Trophoblast cell (in vitro differentiated cells and primary cell): Measurements from ENCODE around the gene BRIX1.
A peak's percentile ranks its signal among the peaks of the same experiment; 100 is the strongest.

Source experiments
- DNase-seq, 2 donors: peaks; one replicate each; pipeline ENCODE4 v3.0.0-alpha.2; 2016
- H2AFZ ChIP-seq: 2 replicates; pipeline ENCODE4 v1.6.1; 2013; ENCODE audit warnings: low read length, moderate library complexity, mild to moderate bottlenecking; ENCODE audit not compliant: insufficient read depth, poor library complexity
- H2AK5ac ChIP-seq: 2 replicates; pipeline ENCODE4 v1.6.1; 2013; ENCODE audit warnings: mild to moderate bottlenecking, low read length
- H2BK120ac ChIP-seq: 2 replicates; pipeline ENCODE4 v1.6.1; 2013; ENCODE audit warnings: low read length, mild to moderate bottlenecking, moderate library complexity; ENCODE audit not compliant: insufficient read depth, poor library complexity
- H2BK12ac ChIP-seq: 2 replicates; pipeline ENCODE4 v1.6.1; 2013; ENCODE audit warnings: mild to moderate bottlenecking, low read length, moderate library complexity
- H2BK5ac ChIP-seq: 2 replicates; pipeline ENCODE4 v1.6.1; 2013; ENCODE audit warnings: low read length, low read depth, moderate library complexity, mild to moderate bottlenecking; ENCODE audit not compliant: poor library complexity
- H3K14ac ChIP-seq: 2 replicates; pipeline ENCODE4 v1.6.1; 2013; ENCODE audit warnings: mild to moderate bottlenecking, low read length
- H3K18ac ChIP-seq: 2 replicates; pipeline ENCODE4 v1.6.1; 2013; ENCODE audit warnings: mild to moderate bottlenecking, low read length
- H3K23ac ChIP-seq: 2 replicates; pipeline ENCODE4 v1.6.1; 2013; ENCODE audit warnings: low read length
- H3K27ac ChIP-seq: 2 replicates; pipeline ENCODE4 v1.5.1; 2013; ENCODE audit warnings: low read depth, mild to moderate bottlenecking, inconsistent platforms, low read length, moderate library complexity
- H3K27me3 ChIP-seq: 2 replicates; pipeline ENCODE4 v1.6.1; 2013; ENCODE audit warnings: inconsistent platforms, mild to moderate bottlenecking, low read length, moderate library complexity; ENCODE audit not compliant: insufficient read depth
- H3K36me3 ChIP-seq, 2 experiments: 1 replicate in 1 of 2; 2 replicates in 1 of 2; pipeline ENCODE4 v1.6.1; 2013; ENCODE audit warnings: low read length in 2 of 2, mild to moderate bottlenecking in 2 of 2, moderate library complexity in 1 of 2; ENCODE audit not compliant: insufficient read depth in 2 of 2, control insufficient read depth in 1 of 2
- H3K4ac ChIP-seq: 2 replicates; pipeline ENCODE4 v1.6.1; 2013; ENCODE audit warnings: low read depth, mild to moderate bottlenecking, low read length, moderate library complexity
- H3K4me1 ChIP-seq, 2 experiments: 1 replicate in 1 of 2; 2 replicates in 1 of 2; pipeline ENCODE4 v1.6.1; 2013; ENCODE audit warnings: low read length in 2 of 2, mild to moderate bottlenecking in 2 of 2, moderate library complexity in 1 of 2; ENCODE audit not compliant: insufficient read depth in 2 of 2, control insufficient read depth in 1 of 2
- H3K4me2 ChIP-seq: 2 replicates; pipeline ENCODE4 v1.6.1; 2013; ENCODE audit warnings: inconsistent platforms, mild to moderate bottlenecking, low read length, moderate library complexity
- H3K4me3 ChIP-seq: 2 replicates; pipeline ENCODE4 v1.5.1; 2013; ENCODE audit warnings: mild to moderate bottlenecking, low read depth, low read length, inconsistent platforms
- H3K79me1 ChIP-seq: one replicate; pipeline ENCODE4 v1.6.1; 2013; ENCODE audit warnings: low read length
- H3K79me2 ChIP-seq: 2 replicates; pipeline ENCODE4 v1.6.1; 2013; ENCODE audit warnings: low read length, mild to moderate bottlenecking; ENCODE audit not compliant: control insufficient read depth, insufficient read depth, poor library complexity
- H3K9ac ChIP-seq: 2 replicates; pipeline ENCODE4 v1.6.1; 2013; ENCODE audit warnings: mild to moderate bottlenecking, low read length
- H3K9me3 ChIP-seq: 2 replicates; pipeline ENCODE4 v1.6.1; 2013; ENCODE audit warnings: low read depth, mild to moderate bottlenecking, control low read depth, inconsistent platforms, low read length; ENCODE audit not compliant: insufficient read depth
- H4K12ac ChIP-seq: 2 replicates; pipeline ENCODE4 v1.6.1; 2013; ENCODE audit warnings: low read depth, mild to moderate bottlenecking, low read length, moderate library complexity
- H4K8ac ChIP-seq: 2 replicates; pipeline ENCODE4 v1.6.1; 2013; ENCODE audit warnings: low read depth, mild to moderate bottlenecking, low read length, moderate library complexity
- H4K91ac ChIP-seq: one replicate; pipeline ENCODE4 v1.6.1; 2013; ENCODE audit warnings: low read depth, mild to moderate bottlenecking, low read length, moderate library complexity
- WGBS: extraction: QIAGEN DNeasy Blood & Tissue Kit; methylation state at CpG from one replicate; pipeline ENCODE4 v1.1.7; 2013; ENCODE audit warnings: missing lambda C conversion rate; ENCODE audit not compliant: insufficient read length, insufficient coverage; ENCODE audit errors: extremely low coverage; 5-methylcytosine and 5-hydroxymethylcytosine counted together

The BRIX1 gene

GRCh38 chr5:34929134-34929719, 13.7 kb downstream of the BRIX1 start, which contains the start of gene DNAJC21:
TSS of gene DNAJC21 (plus strand) at chr5:34929559. CDS start at chr5:34929820, 261 bp downstream.
- peak within 1 kb of the TSS; percentile 96 for H2BK120ac ChIP-seq
- no peaks in the 10 kb centered on the region for H3K9me3 ChIP-seq
- peak within 1 kb of the TSS; percentile 83 for H2BK12ac ChIP-seq
- peak within 1 kb of the TSS; percentile 92 for H3K4ac ChIP-seq
- peak within 1 kb of the TSS; percentile 92 for H4K91ac ChIP-seq
- H4K12ac ChIP-seq, result peak within 1 kb of the TSS; percentile 97
- H4K8ac ChIP-seq, result peak within 1 kb of the TSS; percentile 98
- H3K4me1 ChIP-seq, result peaks cover 3 to 5% of the 10 kb centered on the region in 2 experiments
- peak within 1 kb of the TSS; percentile 98 for H3K14ac ChIP-seq
- peak within 1 kb of the TSS; percentile 99 for H3K18ac ChIP-seq
- H3K27me3 ChIP-seq, result no peaks in the 10 kb centered on the region
- peak within 1 kb of the TSS; percentile 90 for H2AK5ac ChIP-seq
- peaks cover 10% of the 10 kb centered on the region for H3K79me2 ChIP-seq
- peak within 1 kb of the TSS; percentile 66 for H3K9ac ChIP-seq
- no peak within 1 kb of the TSS for H3K23ac ChIP-seq
- H3K4me3 ChIP-seq, result peak within 1 kb of the TSS; percentile 84
- WGBS, result no CpG with 5 or more reads among the region's 63 CpGs
- peaks cover 3 to 16% of the 10 kb centered on the region in 2 experiments for H3K36me3 ChIP-seq
- peaks cover 5% of the 10 kb centered on the region for H3K79me1 ChIP-seq
- peak; percentile 98 for DNase-seq
- peak within 1 kb of the TSS; percentile 80 for H3K4me2 ChIP-seq
- peak within 1 kb of the TSS; percentile 98 for H2BK5ac ChIP-seq
- peak within 1 kb of the TSS; percentile 95 for H2AFZ ChIP-seq
- H3K27ac ChIP-seq, result peak within 1 kb of the TSS; percentile 99

GRCh38 chr5:34929720-34930461, 14.4 kb downstream of the BRIX1 start:
- H2BK120ac ChIP-seq, result peak overlapping the region; percentile 96
- H3K79me2 ChIP-seq, result peaks cover 10% of the 10 kb centered on the region
- peak overlapping the region; percentile 66 for H3K9ac ChIP-seq
- H4K8ac ChIP-seq, result peak overlapping the region; percentile 98
- H3K14ac ChIP-seq, result peak overlapping the region; percentile 98
- H2BK5ac ChIP-seq, result peak overlapping the region; percentile 98
- H3K18ac ChIP-seq, result peak overlapping the region; percentile 99
- H3K4me3 ChIP-seq, result peak overlapping the region; percentile 84
- H3K4me1 ChIP-seq, result peaks cover 3 to 5% of the 10 kb centered on the region in 2 experiments
- H2AFZ ChIP-seq, result peak overlapping the region; percentile 95
- peak overlapping the region; percentile 92 for H3K4ac ChIP-seq
- H4K12ac ChIP-seq, result peak overlapping the region; percentile 97
- H3K23ac ChIP-seq, result no peak overlapping the region
- H4K91ac ChIP-seq, result peak overlapping the region; percentile 92
- peak overlapping the region; percentile 99 for H3K27ac ChIP-seq
- H2BK12ac ChIP-seq, result peak overlapping the region; percentile 83
- peak overlapping the region; percentile 90 for H2AK5ac ChIP-seq
- H3K9me3 ChIP-seq, result no peaks in the 10 kb centered on the region
- H3K79me1 ChIP-seq, result peaks cover 5% of the 10 kb centered on the region
- H3K27me3 ChIP-seq, result no peaks in the 10 kb centered on the region
- WGBS, result no CpG with 5 or more reads among the region's 70 CpGs
- DNase-seq, result peak; percentile 94 to 95
- peaks cover 3 to 16% of the 10 kb centered on the region in 2 experiments for H3K36me3 ChIP-seq
- H3K4me2 ChIP-seq, result peak overlapping the region; percentile 80

- Histone ChIP-seq H3K9ac (peak overlapping the region; percentile 25), H4K8ac (no peak overlapping the region), H2BK12ac (no peak overlapping the region), H3K4me1 (peaks cover 3 to 5% of the 10 kb centered on the region in 2 experiments), H3K27ac (peak overlapping the region; percentile 99), H2BK120ac (no peak overlapping the region), H4K91ac (no peak overlapping the region), H3K23ac (no peak overlapping the region), H3K79me2 (peaks cover 10% of the 10 kb centered on the region), H3K18ac (no peak overlapping the region), H3K4ac (no peak overlapping the region), H3K9me3 (no peaks in the 10 kb centered on the region), H2AFZ (no peak overlapping the region), H3K4me2 (peak overlapping the region; percentile 80), H2AK5ac (no peak overlapping the region), H3K27me3 (no peaks in the 10 kb centered on the region), H3K4me3 (peak overlapping the region; percentile 84), H3K36me3 (peaks cover 3 to 14% of the 10 kb centered on the region in 2 experiments), H2BK5ac (no peak overlapping the region), H3K79me1 (peaks cover 5% of the 10 kb centered on the region), H4K12ac (no peak overlapping the region), H3K14ac (no peak overlapping the region)
- DNase-seq, result no peak
- no CpG with 5 or more reads among the region's 3 CpGs for WGBS
These were observed 14.9 kb downstream of the BRIX1 start for GRCh38 chr5:34930462-34930844.

- H3K14ac ChIP-seq, result no peak overlapping the region
- H3K23ac ChIP-seq, result no peak overlapping the region
- H3K4ac ChIP-seq, result peak overlapping the region; percentile 71
- H3K4me2 ChIP-seq, result peak overlapping the region; percentile 80
- H3K18ac ChIP-seq, result no peak overlapping the region
- H2AFZ ChIP-seq, result no peak overlapping the region
- H3K9me3 ChIP-seq, result no peaks in the 10 kb centered on the region
- no peak overlapping the region for H4K12ac ChIP-seq
- peaks cover 3 to 5% of the 10 kb centered on the region in 2 experiments for H3K4me1 ChIP-seq
- peaks cover 3 to 12% of the 10 kb centered on the region in 2 experiments for H3K36me3 ChIP-seq
- H3K27me3 ChIP-seq, result no peaks in the 10 kb centered on the region
- H3K79me2 ChIP-seq, result peaks cover 10% of the 10 kb centered on the region
- no peak for DNase-seq
- no CpG with 5 or more reads among the region's 4 CpGs for WGBS
- no peak overlapping the region for H3K4me3 ChIP-seq
- no peak overlapping the region for H2AK5ac ChIP-seq
- H3K9ac ChIP-seq, result no peak overlapping the region
- no peak overlapping the region for H3K27ac ChIP-seq
- H2BK120ac ChIP-seq, result no peak overlapping the region
- H4K8ac ChIP-seq, result no peak overlapping the region
- H3K79me1 ChIP-seq, result peaks cover 5% of the 10 kb centered on the region
- no peak overlapping the region for H4K91ac ChIP-seq
- H2BK12ac ChIP-seq, result no peak overlapping the region
- H2BK5ac ChIP-seq, result no peak overlapping the region
These were observed 15.4 kb downstream of the BRIX1 start for GRCh38 chr5:34930870-34931269.
